Left lobe of liver (tissue), 2 donors: ENCODE measurements around the gene ALDH1A3. TPM values are rescaled to one million over a fixed set of nuclear protein-coding genes. Genes with fewer than 3 reads are reported as not detected.

Source experiments
- ATAC-seq: fragments of 200-7000 bp; cut with Tn5 transposase; one replicate; pipeline ENCODE4 v1.9.1; 2020; ENCODE audit warnings: mild to moderate bottlenecking, moderate library complexity
- DNase-seq: peaks from one replicate; pipeline ENCODE4 v3.0.0-alpha.2; 2020; ENCODE audit warnings: low spot score
- total RNA-seq: library from RNA; stranded (reverse); gene quantifications from one replicate; pipeline ENCODE4 v1.2.1, GENCODE V29; 2021
- donor health status: DM: no; HTN: no; CAD: no; lungs with moderate emphysema.
- donor health status: DM: no; HTN: yes; CAD: no.

ALDH1A3 gene
- total RNA-seq, 1 donor from 2014 or later, result 4.0 TPM

GRCh38 chr15:100923076-100923475 is 43.4 kb downstream of the ALDH1A3 start:
- ATAC-seq, result no peak
- no peak for DNase-seq

DNA sequence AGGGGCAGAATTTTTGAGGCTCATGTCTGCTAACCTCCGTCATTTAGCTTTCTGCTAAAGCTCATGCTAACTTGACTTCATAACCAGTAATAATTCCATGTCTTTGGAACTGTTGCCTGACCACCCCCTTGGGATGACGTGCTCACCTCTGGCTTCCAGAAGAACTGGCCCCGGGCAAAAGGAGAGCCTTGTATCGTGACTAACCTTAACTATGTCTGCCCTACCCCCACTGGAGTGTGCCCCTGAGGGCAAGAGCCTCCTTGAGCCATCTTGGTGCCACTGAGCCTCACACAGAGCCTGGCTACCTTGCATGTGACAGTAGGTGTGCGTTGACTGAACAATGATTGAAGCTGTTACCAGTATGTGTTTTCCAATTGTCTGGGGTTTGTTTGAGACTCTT is 44.3 kb downstream of the ALDH1A3 start:
- DNase-seq, result no peak
- no peak for ATAC-seq

DNA sequence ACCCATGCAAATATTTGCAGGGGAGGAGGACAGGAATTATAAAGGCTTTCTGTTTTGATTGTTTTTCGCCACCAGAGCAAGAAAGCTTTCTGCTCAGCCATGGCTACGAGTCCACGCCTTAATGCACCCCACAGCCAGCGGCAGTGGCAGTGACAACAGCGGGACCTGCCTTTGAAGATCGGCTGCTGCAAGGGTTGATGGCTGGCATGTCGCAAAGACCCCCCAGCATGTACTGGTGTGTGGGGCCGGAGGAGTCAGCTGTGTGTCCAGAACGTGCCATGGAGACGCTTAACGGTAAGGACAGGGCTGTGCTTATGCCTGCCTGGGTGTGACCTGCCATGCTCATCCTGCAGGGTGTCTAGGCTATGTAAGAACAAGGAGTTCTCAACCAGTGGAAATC is 44.8 kb downstream of the ALDH1A3 start:
- ATAC-seq, result no peak
- no peak for DNase-seq

- no peak for ATAC-seq
These were observed 45.8 kb downstream of the ALDH1A3 start for GRCh38 chr15:100925480-100925879.

DNA sequence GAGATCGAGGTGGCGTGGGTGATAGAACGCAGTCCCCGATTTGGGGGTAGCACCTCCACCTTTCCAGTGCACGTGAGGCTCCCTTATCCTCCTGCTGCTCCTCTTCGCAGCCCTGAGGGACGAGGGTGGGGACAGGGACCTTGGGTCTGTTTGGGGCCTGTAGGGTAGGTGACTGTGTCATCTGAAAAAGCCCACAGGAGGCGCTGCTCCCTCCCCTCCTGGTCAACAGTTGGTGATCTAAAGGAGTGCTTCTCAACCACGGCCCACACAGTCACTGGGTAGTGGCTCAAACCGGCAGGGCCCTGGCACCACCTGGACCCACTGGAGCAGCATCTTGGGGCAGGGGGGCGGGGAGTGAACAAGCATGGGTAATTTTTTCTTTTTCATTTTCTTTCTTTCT is 46.6 kb downstream of the ALDH1A3 start:
- DNase-seq, result no peak
- ATAC-seq, result no peak

More at GRCh38 chr15:100925480-100925879, 45.8 kb downstream of the ALDH1A3 start:
- DNase-seq, result no peak

GRCh38 chr15:100926971-100927756 is 47.5 kb downstream of the ALDH1A3 start:
- DNase-seq, result no peak
- ATAC-seq, result no peak

GRCh38 chr15:100928632-100929280 is 49.1 kb downstream of the ALDH1A3 start:
- no peak for ATAC-seq
- no peak for DNase-seq

GRCh38 chr15:100929641-100930042 is 50.0 kb downstream of the ALDH1A3 start:
- ATAC-seq (no peak), DNase-seq (no peak)

DNA sequence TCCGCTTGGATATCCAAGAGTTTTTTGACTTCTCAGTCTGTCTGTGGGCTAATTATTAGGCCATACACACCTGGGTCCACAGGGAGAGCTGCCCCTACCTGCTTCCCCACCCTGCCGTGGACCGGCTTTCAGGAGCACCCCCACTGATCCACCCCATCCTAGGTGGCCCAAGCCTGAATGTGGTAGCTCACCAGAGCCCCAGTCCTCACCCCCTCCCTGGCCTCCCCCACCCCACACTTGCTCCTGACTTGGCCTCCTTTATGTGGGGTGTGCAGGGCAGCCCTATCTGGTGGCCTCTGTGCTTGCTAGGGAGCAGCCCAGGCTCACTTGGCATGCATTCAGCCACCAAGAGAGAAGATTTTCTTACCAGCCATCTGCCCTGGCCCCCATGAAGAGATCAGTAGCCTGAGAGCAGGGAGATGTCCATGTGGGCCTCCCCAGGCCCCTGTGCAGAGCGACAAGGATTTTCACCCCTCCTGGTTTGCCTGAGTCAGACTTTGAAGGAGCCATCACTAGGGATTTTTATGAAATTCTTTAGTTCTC is 50.7 kb downstream of the ALDH1A3 start:
- ATAC-seq, result no peak
- no peak for DNase-seq

- ATAC-seq (no peak), DNase-seq (no peak)
These were observed 51.7 kb downstream of the ALDH1A3 start for GRCh38 chr15:100931143-100931890.

GRCh38 chr15:100932676-100933348 is 53.2 kb downstream of the ALDH1A3 start:
- no peak for ATAC-seq
- DNase-seq, result no peak

DNA sequence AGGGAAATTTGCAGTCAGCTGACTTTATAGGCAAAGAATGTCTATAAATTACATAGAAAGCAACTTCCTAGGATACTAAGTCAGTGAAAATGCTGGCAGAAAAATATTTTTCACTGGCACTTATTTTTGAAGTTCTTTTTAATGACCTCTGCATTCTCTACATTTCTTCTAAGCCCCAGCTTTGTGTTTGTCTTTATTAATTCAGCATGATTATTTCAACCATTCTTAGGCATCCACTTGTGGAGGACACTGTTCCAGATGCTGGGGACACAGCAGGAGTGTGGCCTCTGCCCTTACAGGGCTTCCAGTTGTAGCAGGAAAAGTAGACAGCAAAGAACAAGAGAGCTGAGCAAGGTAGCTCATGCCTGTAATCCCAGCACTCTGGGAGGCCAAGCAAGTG is 54.5 kb downstream of the ALDH1A3 start:
- ATAC-seq (no peak), DNase-seq (no peak)

DNA sequence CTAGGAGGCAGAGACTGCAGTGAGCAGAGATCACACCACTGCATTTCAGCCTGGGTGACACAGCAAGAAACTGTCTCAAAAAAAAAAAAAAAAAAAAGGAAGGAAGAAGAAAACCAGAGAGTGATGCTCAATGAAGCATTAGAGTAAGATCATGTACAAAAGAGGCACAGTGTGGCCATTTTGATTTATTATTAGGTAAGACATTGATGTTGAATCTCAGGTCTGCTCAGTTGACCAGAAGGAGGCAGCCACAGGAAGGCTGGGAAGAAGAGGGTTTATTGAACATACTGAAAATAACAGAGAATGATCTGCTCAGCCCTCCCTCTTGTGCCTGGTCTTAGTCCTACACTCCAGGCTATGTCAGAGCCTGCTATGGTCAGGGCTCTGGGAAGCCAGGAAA is 55.1 kb downstream of the ALDH1A3 start:
- DNase-seq (no peak), ATAC-seq (no peak)

DNA sequence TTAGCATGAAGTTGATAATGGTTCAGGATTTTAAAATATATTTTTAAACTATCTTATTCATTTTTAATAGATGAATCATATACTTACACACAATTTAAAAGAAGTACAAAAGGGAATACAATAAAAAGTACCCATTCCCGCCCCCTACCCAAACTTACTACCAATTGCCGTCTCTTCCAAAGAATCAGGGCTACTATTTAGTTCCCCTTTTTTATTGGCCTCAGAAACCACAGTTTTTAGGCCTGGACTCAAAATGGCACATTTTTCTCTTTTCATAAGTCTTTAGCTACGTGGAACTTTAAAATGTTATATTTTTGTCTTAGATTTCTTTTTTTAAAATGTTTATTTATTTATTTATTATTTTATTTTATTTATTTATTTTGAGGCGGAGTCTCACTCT is 57.5 kb downstream of the ALDH1A3 start:
- DNase-seq, result no peak
- ATAC-seq, result no peak

- ATAC-seq (no peak), DNase-seq (no peak)
These were observed 60.2 kb downstream of the ALDH1A3 start for GRCh38 chr15:100939791-100940190.

- DNase-seq (no peak), ATAC-seq (peak; percentile 57)
These were observed 61.2 kb downstream of the ALDH1A3 start for GRCh38 chr15:100940767-100941379.

DNA sequence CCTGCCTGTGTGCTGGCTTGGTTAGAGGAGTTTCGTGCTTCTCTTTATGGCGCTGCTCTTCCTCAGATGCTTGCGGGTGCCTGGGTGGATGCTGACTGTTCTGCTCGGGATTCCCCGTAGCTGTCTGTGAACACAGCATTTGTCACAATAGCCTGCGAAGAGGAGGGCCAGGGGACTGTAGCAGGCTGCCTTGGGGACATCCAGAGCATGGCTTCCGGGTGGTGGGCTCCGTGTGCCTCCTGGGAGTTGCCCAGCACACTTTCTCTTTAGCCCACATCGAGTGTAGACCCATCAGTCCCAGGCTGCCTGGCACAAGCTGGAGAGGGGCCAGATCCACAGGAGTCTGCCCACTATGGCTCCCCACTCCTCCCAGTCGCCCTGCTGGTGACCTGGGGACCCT is 61.9 kb downstream of the ALDH1A3 start:
- DNase-seq, result no peak
- no peak for ATAC-seq

- DNase-seq (no peak), ATAC-seq (no peak)
These were observed 63.2 kb downstream of the ALDH1A3 start for GRCh38 chr15:100942656-100943425.

GRCh38 chr15:100944244-100944895 is 64.7 kb downstream of the ALDH1A3 start:
- DNase-seq, result no peak
- ATAC-seq, result no peak
